Measurements from ENCODE around the gene AKT1S1.

Gene AKT1S1

GRCh38 chr19:49908480-49909420 lies 31.6 kb upstream of the AKT1S1 start:
- FAIRE-seq, result no peak

GRCh38 chr19:49907745-49908446 lies 30.7 kb upstream of the AKT1S1 start:
- DNase-seq (ENCODE audit: insufficient read length, low spot score) (no peak), FAIRE-seq (no peak)

More at GRCh38 chr19:49908480-49909420, 31.6 kb upstream of the AKT1S1 start:
- no peak for DNase-seq (ENCODE audit: insufficient read length, low spot score)

DNA sequence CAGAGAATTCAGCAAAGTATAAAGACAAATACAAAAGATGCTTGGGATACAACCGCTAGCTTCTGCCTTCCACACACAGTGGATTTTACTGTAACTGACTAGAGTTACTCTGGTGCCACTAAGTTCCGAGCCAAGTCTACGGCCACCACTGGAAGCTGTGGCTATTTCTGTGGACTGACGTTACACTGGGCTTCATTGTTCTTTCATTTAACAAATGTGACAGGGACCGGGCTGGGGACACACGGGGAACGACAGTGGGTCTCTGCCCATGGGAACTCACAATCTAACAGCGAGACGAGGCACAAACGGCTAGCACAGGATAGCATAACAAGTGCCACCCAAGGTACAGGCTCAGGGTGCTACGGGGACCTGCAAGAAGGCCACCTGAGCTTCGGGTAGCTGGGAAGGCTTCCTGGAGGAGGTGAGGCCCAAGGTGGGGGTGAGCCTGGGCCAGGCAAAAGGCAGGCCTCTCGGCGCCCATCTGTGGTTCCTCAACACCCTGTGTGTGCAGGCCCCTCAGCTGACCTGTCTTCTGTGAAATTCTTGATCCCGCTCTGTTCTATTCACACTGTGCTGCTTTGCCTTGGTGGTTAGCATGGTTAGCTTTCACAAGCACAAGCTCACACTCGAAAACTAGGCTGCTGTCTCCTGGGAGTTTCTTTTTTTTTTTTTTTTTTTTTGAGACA lies 29.9 kb upstream of the AKT1S1 start:
- FAIRE-seq (no peak), DNase-seq (ENCODE audit: insufficient read length, low spot score) (no peak)

GRCh38 chr19:49904136-49904535 lies 27.0 kb upstream of the AKT1S1 start:
- FAIRE-seq (no peak), DNase-seq (ENCODE audit: insufficient read length, low spot score) (no peak)

DNA sequence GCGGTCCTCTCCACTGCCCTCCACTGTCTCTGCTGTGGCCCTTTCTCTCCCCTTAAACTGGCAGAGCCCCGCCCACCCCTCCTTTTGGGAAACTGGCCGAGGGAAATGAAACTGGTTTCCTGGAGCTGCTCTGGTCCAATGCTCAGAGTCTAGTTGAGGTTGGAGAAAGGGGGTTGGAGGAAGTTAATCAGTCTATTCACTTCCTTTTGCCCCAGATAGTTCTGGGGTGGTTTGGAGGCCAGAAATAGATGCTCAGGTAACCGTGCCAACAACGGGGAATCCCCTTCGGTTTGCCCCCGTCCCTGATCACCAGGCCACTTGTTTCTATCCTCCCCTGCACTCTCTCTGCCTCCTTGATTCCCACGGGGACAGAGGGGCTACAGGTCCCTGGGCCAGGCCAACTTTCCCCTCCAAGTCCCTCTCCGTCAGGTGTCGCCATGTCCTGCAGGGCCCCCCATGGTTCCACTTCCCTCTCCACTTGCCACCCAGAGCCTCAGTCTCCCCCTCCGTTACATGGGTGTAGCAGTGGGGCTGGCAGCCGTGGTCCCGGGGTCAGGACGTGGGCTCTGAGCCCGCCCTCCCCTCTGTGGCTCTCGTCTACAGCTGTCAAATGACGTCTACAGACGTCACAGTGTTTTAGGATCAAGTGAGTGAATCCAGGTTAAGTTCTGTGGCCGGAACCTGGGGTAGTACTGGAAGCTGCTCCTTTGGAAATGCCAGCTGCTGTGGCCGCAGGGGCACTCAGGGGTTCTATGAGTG lies 19.9 kb upstream of the AKT1S1 start, which contains the start of gene IL4I1:
Gene IL4I1, minus strand, starts transcription at position 25 of the 759 bp plus-strand sequence. CDS start 727 bp downstream, outside the sequence.
- DNase-seq (ENCODE audit: insufficient read length, low spot score) (no peak), FAIRE-seq (no peak)

- no peak for FAIRE-seq
Observed at GRCh38 chr19:49895566-49896297, 18.6 kb upstream of the AKT1S1 start.

DNA sequence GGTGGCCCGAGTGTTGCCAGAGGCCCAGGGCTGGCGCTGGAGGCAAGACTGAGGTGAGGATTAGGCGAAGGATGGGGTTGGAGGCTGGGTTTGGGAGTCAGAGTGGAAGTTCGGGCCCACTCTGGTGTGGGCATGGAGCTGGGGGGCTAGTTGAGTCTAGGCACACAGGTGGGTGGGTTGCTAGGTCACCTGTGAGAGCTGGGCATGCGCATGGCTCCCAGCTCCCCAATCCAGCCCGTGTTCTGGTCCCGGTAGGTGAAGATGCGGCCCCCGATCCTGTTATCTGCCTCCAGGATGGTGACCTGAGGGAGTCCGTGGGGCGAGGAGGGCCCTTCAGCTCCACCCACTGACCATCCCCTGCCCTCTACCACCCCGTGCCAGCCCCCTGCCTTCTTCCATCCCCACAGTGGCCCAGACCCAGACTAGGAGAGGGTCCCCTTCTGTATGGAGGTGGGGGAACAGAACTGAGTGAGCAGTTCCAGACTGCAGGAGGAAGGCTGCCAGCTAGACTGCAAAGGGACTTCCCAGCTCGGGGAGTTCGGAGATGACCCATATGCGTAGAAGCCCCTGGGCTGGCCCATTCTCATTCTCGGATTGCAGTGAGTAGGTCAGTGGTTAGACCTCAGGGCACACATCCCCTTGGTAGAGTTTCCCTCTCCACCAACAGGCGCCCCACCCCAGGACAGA lies 17.9 kb upstream of the AKT1S1 start:
- FAIRE-seq, result no peak
- no peak for DNase-seq (ENCODE audit: insufficient read length, low spot score)

More at GRCh38 chr19:49895566-49896297, 18.6 kb upstream of the AKT1S1 start:
- DNase-seq (ENCODE audit: insufficient read length, low spot score), result no peak

GRCh38 chr19:49894011-49894664 lies 17.0 kb upstream of the AKT1S1 start:
- no peak for FAIRE-seq

GRCh38 chr19:49892716-49893115 lies 15.6 kb upstream of the AKT1S1 start:
- DNase-seq (ENCODE audit: insufficient read length, low spot score) (no peak), FAIRE-seq (no peak)

More at GRCh38 chr19:49894011-49894664, 17.0 kb upstream of the AKT1S1 start:
- no peak for DNase-seq (ENCODE audit: insufficient read length, low spot score)

DNA sequence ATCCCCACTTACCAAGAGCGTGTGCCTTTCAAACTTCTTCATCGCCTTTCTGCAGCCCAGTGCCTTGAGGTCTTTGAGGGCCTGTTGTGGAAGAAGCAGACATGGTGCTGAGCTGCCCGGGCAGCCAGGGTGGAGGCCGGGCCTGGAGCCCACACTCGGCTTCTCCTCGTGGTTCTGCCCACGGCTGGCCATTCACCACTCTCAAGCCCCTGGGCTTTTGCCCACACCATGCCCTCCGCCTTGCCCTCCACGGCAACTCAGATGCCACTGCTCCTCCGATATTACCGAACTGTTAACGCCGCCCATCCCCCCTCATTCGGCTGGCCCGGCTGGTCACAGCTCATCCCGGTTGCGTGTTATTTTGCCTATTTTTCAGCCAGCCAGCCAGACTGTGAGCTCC lies 14.2 kb upstream of the AKT1S1 start:
- DNase-seq (ENCODE audit: insufficient read length, low spot score) (no peak), FAIRE-seq (no peak)

DNA sequence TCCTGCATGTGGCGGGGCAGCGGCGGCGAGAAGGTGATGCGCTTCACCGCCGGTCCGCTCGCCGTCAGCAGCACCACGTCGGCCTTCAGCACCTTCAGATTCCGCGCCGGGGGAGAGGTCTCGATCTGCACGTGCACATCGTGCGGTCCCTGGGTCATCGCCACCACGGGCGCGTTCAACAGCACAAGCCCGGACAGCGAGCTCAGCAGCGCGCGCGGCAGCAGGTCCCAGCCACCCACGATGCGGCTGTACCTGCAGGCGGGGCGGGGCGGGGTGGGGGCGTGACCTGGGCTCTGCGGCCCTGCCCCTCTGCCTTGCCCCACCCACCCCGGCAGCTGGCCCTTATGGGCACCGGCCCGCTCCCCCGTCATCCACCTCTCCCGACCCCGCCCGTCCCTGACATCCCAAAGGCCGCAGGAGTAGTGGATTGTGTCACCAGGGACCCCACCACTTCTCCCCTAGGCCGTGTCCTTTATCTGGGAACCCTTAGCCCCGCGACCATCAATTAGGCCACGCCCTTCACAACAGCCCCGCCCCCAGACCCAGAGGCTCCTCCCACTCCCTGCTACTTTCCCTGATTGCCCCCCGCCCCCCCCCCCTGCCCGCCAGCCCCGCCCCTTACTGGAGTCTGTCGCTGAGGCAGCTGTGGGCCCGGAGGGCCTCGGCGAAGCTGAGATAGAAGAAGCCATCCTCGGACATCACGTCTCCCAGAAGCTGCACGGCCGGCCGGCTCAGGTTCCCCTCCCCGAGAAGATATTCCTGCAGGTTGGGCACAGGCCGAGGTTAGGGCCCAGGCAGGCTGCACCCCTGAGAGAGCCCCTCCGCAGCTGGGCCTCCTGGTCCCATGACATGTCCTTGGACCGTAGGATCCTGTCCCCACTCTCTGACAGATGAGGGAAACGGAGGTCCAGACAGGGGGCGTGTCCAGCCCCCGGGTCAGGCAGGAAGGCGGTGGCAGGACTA lies 13.5 kb upstream of the AKT1S1 start:
- DNase-seq (ENCODE audit: insufficient read length, low spot score) (no peak), FAIRE-seq (no peak)

GRCh38 chr19:49889687-49890348 lies 12.7 kb upstream of the AKT1S1 start:
- DNase-seq (ENCODE audit: insufficient read length, low spot score) (no peak), FAIRE-seq (no peak)

- no peak for DNase-seq (ENCODE audit: insufficient read length, low spot score)
Observed at GRCh38 chr19:49889038-49889686, 12.0 kb upstream of the AKT1S1 start.

GRCh38 chr19:49888510-49888824 lies 11.3 kb upstream of the AKT1S1 start:
- DNase-seq (ENCODE audit: insufficient read length, low spot score) (no peak), FAIRE-seq (no peak)

More at GRCh38 chr19:49889038-49889686, 12.0 kb upstream of the AKT1S1 start:
- FAIRE-seq, result no peak

GRCh38 chr19:49887665-49888509 lies 10.7 kb upstream of the AKT1S1 start:
- DNase-seq (ENCODE audit: insufficient read length, low spot score) (no peak), FAIRE-seq (no peak)

All from HTR-8/SVneo (cell line).